Testis (tissue), 3 donors: ENCODE measurements around the gene RPS2. TPM values are rescaled to one million over a fixed set of nuclear protein-coding genes. Genes with fewer than 3 reads are reported as not detected.

Source experiments
- DNase-seq: peaks from one replicate; pipeline ENCODE4 v3.0.0-alpha.2; 2019
- H3K27ac ChIP-seq, 2 donors: fragments of 200-600 bp; sonication (generic); one replicate each; pipeline ENCODE4 v1.5.1; 2019
- H3K27me3 ChIP-seq: fragments of 200-600 bp; sonication (generic); one replicate; pipeline ENCODE4 v1.5.1; 2019
- H3K36me3 ChIP-seq: fragments of 200-600 bp; sonication (generic); one replicate; pipeline ENCODE4 v1.5.1; 2017; ENCODE audit warnings: low read depth; ENCODE audit errors: missing control alignments
- H3K4me1 ChIP-seq: fragments of 200-600 bp; sonication (generic); one replicate; pipeline ENCODE4 v1.5.1; 2019
- H3K4me3 ChIP-seq, 2 donors: fragments of 200-600 bp; sonication (generic); one replicate each; pipeline ENCODE4 v1.5.1; 2017 to 2019
- H3K9me3 ChIP-seq: fragments of 200-600 bp; sonication (generic); one replicate; pipeline ENCODE4 v1.5.1; 2017
- POLR2A ChIP-seq: fragments of 450-650 bp; IDR thresholded peaks from one replicate; pipeline ENCODE4 v1.6.1; 2017; ENCODE audit warnings: antibody characterized with exemption, mild to moderate bottlenecking, moderate library complexity
- WGBS, 2 donors: methylation state at CpG; one replicate each; pipeline ENCODE4 v1.1.5; 2018; 5-methylcytosine and 5-hydroxymethylcytosine counted together
- intact Hi-C: fragments of 100-400 bp; cut with DNase I; formaldehyde crosslinking; loops from one replicate; pipeline ENCODE4 v1.15.1; 2023; ENCODE audit warnings: low total_unique reads
- polyA plus RNA-seq: library from polyadenylated mRNA; stranded (reverse); fragments of 350-450 nt; fragmentation: Illumina TruSeq; extraction: RNeasy Lipid Tissue Mini Kit (QIAGEN cat#74804); gene quantifications from one replicate; pipeline ENCODE4 v1.2.3, GENCODE V29; 2014; ENCODE audit warnings: low read depth, low replicate concordance; ENCODE audit not compliant: insufficient read depth
- total RNA-seq, 2 donors: library from RNA; depleted of rRNA; stranded (reverse); fragments of >200 nt; gene quantifications; one replicate each; pipeline ENCODE4 v1.2.3, GENCODE V29; 2016
- TF ChIP-seq, protein P1 (sequence below), 3 experiments: fragments of 450-650 bp in 2 of 3; fragments of 200-600 bp in 1 of 3; sonication (generic) in 1 of 3; IDR thresholded peaks; one replicate each; pipeline ENCODE4 v1.5.1; 2016 to 2019; ENCODE audit warnings: antibody characterized with exemption in 3 of 3, mild to moderate bottlenecking in 2 of 3, moderate library complexity in 1 of 3

RPS2 gene
- total and polyA plus RNA-seq, 3 donors from 2014 or later = 744 to 1,779 (median 1,272) TPM

DNA sequence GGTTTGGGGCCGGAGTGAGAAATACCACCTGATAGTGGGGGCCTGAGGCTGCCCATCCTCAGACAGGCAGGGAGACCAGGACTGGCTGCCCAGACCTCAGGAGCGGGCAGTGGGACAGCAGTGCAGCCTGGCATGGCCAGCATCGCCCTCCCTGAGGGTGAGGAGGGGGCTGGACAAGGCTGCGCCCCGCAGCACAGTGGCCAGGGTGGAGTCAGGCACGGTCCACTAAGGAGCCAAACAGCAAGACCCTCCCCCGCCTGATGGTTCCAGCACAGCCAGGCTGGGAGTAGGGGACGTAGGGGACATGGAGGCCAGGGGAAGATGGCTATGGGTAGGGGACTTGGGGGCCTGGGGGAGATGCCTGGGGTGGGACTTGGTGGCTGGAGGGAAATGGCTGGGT, 41.7 kb upstream of the RPS2 start:
- WGBS, 2 donors = 85 to 86% methylated on average over 4 to 8 of the region's 8 CpGs
- Histone ChIP-seq H3K27ac (no peak overlapping the region), H3K4me3 (no peak overlapping the region), H3K4me1 (peaks cover 47% of the 10 kb centered on the region), H3K27me3 (no peaks in the 10 kb centered on the region), H3K9me3 (no peaks in the 10 kb centered on the region), H3K36me3 (no peaks in the 10 kb centered on the region)
- intact Hi-C loops = no loop called here
- no peak for DNase-seq
- TF ChIP-seq POLR2A = no peak
- TF ChIP-seq, protein P1, sequence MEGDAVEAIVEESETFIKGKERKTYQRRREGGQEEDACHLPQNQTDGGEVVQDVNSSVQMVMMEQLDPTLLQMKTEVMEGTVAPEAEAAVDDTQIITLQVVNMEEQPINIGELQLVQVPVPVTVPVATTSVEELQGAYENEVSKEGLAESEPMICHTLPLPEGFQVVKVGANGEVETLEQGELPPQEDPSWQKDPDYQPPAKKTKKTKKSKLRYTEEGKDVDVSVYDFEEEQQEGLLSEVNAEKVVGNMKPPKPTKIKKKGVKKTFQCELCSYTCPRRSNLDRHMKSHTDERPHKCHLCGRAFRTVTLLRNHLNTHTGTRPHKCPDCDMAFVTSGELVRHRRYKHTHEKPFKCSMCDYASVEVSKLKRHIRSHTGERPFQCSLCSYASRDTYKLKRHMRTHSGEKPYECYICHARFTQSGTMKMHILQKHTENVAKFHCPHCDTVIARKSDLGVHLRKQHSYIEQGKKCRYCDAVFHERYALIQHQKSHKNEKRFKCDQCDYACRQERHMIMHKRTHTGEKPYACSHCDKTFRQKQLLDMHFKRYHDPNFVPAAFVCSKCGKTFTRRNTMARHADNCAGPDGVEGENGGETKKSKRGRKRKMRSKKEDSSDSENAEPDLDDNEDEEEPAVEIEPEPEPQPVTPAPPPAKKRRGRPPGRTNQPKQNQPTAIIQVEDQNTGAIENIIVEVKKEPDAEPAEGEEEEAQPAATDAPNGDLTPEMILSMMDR (IDR thresholded peaks at IDR 0.05) = no peak

DNA sequence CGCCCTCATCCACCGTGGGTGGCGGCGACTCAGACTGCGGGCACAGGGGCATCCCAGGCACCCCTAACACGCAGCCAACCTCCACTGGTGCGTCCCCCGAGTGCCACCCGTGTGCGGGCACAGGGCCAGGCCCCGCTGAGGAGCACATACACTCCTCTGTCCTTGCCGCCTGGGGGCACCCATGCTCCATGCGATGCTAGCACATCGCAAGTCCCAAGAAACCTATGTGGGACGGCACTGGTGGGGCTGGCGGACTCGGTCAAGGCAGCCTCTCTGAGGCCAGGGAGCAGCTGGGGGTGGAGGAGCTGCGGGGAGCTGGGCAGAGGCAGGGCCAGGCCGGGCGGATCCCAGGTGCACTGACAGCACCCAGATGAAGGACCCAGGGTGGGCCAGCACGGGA, 41.0 kb upstream of the RPS2 start:
- H3K4me3 ChIP-seq = no peak overlapping the region
- intact Hi-C loops = no loop called here
- WGBS, 2 donors = 73 to 78% methylated on average over 3 to 21 of the region's 21 CpGs
- no peak for DNase-seq
- H3K27ac ChIP-seq = no peak overlapping the region
- no peaks in the 10 kb centered on the region for H3K9me3 ChIP-seq
- H3K4me1 ChIP-seq = peaks cover 46% of the 10 kb centered on the region
- H3K36me3 ChIP-seq = no peaks in the 10 kb centered on the region
- TF ChIP-seq POLR2A = no peak
- TF ChIP-seq, protein P1 (IDR thresholded peaks at IDR 0.05) = no peak
- no peaks in the 10 kb centered on the region for H3K27me3 ChIP-seq

DNA sequence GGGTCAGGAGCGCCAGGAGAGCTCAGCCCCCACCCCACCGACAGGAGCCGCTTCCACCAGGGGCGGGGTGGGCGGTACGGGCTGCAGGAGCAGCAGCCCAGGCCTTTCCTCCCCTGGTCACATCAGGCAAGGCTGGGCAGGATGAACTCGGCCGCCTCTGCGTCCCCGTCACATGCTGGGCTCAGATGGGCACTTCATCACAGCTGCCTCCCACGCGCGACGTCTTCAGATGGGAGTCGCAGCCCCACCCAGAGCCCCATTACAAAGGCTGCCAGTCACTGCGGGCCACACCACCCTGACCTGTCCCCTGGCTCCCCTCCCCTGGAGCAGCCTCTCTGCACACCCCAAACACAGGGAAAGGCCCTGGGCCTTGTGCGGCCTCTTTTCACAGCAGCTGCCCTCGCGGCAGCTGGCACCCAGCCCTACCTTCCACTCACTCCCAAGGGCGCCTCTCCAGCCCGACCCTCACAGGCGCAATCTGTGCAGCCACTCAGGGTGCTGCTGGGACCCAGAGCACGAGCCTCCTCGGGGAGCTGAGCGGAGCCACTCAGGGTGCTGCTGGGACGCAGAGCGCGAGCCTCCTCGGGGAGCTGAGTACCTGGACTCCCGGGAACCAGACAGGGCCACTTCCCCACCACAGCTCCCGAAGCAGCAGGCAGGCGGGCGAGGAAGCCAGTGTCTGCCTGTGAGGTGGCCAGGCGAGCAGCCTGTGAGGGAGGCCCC, 40.3 kb upstream of the RPS2 start:
- peak; percentile 63 for DNase-seq
- H3K36me3 ChIP-seq = no peaks in the 10 kb centered on the region
- no peak for TF ChIP-seq POLR2A
- TF ChIP-seq, protein P1 (IDR thresholded peaks at IDR 0.05) = no peak
- H3K27me3 ChIP-seq = no peaks in the 10 kb centered on the region
- H3K4me1 ChIP-seq = peaks cover 40% of the 10 kb centered on the region
- no peaks in the 10 kb centered on the region for H3K9me3 ChIP-seq
- intact Hi-C loops = no loop called here
- H3K4me3 ChIP-seq = no peak overlapping the region
- peak overlapping the region; percentile 31 to 45 for H3K27ac ChIP-seq
- WGBS, 2 donors = 58 to 69% methylated on average over 9 to 34 of the region's 34 CpGs

DNA sequence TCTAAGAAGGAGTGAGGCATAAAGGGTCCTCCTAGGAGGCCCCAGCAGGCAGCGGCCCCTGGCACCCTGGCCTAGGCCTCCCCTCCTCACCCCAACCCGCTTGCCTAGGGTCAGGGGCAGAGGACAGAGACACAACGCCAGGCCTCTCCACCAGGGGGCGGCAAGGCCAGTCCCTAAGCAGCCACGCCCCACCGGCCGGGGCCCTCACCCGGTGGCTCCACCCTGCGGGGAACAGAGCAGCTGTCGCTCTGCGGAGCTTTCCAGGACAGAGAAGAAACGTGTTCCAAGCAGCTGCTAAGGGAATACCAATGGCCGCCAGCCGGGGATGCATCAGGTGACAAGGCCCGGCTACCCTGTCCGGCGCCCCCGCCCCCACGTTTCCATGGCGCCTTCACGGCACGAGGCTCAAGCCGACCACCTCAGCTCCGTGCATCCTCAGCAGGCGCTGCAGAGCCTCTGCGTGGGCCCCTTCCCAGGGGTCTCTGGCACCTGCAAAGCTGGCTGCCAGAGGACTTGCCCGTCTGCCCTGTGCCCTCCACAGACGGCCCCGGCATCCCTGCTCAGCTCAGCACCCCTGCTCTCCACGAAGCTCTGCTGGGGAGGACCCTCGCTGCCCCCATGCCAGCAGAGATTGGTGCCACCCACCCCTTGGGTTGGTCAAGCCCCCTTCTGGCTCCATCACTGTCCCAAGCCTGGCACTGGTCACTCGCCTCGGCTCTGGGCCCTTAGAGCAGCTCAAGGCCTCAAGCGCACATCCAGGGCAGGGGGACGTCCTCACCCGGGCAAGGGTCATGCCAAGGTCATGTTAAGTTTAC, 39.4 kb upstream of the RPS2 start:
- H3K36me3 ChIP-seq = no peaks in the 10 kb centered on the region
- H3K9me3 ChIP-seq = no peaks in the 10 kb centered on the region
- no peak overlapping the region for H3K4me3 ChIP-seq
- peak overlapping the region; percentile 31 to 45 for H3K27ac ChIP-seq
- WGBS, 2 donors = 32 to 90% methylated on average over 4 to 35 of the region's 36 CpGs
- intact Hi-C loops = no loop called here
- DNase-seq = peak; percentile 92
- TF ChIP-seq POLR2A = no peak
- TF ChIP-seq, protein P1 (IDR thresholded peaks at IDR 0.05) = peak; percentile 76 to 89 (median 86)
- no peaks in the 10 kb centered on the region for H3K27me3 ChIP-seq
- H3K4me1 ChIP-seq = peaks cover 40% of the 10 kb centered on the region
